Dedifferentiated amniotic fluid mesenchymal stem cell (primary cell): ENCODE results near the gene METTL9.
"Not testable (repeated sequence)": the region's sequence is repeated elsewhere in the genome, so short reads cannot be mapped to it uniquely, and the experiment has no call there.

Experiments used
- DNase-seq: peaks from one replicate; pipeline ENCODE4 v3.0.0-alpha.2; 2016; ENCODE audit errors: extremely low spot score

METTL9 gene

DNA sequence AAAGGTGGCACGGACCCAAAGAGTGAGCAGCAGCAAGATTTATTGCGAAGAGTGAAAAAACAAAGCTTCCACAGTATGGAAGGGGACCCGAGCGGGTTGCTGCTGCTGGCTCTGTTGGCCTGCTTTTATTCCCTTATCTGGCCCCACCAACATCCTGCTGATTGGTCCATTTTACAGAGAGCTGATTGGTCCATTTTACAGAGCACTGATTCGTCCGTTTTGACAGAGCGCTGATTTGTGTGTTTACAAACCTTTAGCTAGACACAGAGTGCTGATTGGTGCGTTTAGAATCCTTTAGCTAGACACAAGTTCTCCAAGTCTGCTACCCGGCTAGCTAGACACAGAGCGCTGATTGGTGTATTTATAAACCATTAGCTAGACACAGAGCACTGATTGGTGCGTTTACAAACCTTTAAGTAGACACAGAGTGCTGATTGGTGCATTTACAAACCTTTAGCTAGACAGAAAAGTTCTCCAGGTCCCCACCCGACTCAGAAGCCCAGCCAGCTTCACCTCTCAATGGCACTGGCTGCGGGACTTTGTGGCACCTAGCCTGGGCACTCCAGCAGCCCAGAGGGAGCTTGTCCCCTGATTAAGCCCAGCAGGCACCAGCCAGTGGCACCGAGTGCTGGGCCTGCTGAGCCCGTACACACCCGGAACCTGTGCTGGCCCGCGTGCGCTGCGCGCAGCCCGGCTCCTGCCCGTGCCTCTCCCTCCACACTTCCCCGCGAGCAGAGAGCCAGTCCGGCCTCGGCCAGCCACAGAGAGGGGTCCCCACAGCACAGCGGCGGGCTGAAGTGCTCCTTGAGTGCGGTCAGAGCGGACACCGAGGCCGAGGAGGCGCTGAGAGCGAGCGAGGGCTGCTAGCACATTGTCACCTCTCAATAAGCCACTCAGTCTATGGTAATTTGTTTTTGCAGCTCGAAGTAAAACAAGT, 37.9 kb downstream of the METTL9 start:
- DNase-seq = no peak

DNA sequence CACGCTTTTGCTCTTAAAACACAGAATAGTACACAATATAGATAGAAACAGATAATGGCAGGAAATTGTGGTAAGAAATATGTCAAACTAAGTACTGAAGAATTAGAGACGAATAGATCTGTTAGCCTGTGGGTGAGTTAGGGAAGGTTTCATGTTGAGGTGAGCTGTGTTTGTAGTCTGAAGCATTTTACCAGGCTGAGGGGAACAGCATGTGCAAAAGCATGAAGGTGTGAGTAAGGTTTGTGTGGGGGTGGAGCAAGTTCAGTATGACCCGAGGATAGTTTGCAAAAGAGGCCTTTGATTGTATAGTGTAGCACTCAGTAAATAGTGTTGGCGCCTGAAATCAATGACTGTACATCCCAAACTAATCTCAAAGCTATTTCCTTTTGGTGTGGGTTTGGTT, 39.2 kb downstream of the METTL9 start:
- DNase-seq = no peak

DNA sequence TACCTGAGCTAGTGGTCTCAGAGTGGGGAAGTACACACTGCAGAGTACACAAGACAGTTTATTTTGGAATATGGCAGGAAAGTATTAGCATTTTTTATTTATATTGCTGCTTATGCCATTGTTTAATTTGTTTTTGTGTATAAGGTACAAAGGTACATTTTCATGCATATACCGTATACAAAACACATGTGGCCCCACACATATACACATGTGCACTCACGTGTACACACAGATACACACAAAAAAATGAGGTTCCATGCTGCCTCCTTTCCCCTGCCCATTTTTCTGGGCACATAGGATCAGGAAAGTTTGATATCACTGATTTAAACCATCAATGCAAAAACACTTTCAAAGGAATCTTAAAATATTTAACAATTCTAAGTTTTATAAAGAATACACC, 40.1 kb downstream of the METTL9 start:
- DNase-seq = no peak

DNA sequence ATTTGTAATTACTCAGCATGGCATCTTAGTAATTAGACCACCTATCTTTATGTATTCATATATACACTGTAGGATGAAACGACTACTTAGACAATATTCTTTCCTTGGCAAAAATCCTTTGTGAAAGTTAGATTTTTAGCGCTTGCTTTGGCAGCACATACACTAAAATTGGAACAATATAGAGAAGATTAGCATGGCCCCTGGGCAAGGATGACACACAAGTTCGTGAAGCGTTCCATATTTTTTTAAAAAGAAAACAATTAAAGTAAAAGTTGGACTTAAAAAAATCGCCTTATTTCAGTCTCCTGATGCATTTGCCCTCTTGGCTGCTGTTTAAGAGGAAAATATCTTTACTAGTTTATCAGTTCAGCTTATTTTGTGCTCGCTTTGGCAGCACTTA, 42.5 kb downstream of the METTL9 start:
- DNase-seq = no peak

DNA sequence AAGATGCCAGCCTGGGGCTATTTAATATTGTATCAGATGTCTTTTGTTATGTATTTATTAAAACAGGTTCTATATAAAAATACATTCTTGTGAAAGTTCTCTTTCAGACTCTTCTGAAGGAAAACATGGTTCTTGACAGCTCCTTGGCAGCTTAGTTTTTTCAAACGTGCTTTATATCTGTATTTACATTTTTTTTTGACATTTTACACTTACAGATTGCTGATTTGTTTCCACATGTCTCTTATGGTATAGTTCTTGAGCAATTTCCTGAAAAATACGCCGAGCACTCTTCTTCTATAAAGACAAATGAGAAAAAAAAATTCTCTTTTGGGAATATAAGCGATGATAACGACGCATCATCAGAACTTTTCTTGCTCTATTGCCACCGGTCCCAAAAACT, 43.5 kb downstream of the METTL9 start:
- DNase-seq = no peak

DNA sequence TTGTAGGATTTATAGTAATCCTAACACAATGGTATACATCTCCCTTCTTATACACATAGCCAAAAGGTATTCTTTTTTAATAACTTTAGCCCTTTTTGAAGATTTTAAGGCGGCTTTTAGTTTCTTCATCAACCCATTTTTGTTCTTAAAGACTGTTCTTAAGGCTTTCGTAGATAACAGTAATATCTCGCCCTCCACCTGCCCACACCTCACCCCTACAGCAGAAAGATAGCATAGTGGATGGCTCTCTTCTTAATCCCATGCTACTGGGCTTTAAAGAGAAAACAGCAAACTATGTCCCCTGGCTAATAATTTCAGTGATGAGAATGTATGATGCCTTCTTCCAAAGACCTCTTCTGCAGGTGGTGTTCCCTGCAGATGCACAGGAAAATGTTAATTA, 44.4 kb downstream of the METTL9 start:
- no peak for DNase-seq

DNA sequence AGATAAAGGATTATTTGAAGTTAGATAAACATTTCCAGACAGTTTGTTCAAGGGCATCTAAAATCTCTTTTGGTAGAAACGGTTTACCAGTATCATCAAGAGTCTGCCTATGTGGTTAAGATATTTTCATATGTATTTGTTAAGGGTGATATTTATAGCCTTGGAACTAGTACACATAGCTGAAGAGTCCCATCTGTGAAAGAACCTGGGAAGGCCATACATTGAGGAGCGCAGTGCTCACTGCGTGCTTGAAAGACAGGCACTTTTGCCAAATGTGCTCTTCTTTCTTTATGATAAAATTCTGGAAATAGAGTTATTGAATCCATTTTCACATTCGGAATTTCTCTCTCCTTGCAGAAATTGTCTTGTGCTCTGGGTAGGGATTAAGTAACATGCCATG, 45.3 kb downstream of the METTL9 start:
- no peak for DNase-seq

DNA sequence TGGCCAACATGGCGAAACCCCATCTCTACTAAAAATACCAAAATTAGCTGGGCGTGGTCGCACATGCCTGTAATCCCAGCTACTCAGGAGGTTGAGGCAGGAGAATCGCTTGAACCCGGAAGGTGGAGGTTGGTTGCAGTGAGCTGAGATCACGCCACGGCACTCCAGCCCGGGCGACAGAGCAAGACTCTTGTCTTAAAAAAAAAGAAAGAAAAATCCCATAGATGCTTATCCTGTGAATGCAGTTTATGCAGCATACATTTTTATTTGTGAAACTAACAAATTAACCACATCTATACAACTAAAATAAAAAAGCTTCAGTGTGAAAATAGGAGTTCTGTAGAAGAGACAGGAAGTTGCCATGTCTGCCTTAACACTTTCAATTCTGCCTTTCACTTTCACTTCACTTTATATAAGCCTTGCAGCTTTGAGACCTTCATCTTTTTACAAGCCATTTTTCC, 45.9 kb downstream of the METTL9 start:
- no peak for DNase-seq

DNA sequence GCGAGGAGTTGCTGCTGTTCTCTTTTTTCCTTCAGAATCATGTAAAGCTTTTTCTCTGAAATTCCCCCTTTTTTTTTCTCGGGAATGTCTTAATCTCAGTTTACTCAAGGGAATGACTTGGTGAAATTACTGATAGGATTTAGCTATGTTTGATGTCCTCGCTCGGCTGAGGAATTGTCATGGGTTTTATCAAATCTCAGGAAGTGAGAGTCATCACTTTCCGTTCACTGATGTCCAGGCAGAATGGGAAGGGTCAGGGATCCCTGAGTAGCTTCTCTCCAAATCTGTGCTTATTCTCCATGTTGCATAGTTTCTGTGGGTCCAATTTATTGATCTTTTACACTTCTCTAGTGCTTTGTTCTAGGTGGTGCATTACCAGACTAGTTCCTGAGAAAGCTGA, 46.7 kb downstream of the METTL9 start:
- DNase-seq = no peak

DNA sequence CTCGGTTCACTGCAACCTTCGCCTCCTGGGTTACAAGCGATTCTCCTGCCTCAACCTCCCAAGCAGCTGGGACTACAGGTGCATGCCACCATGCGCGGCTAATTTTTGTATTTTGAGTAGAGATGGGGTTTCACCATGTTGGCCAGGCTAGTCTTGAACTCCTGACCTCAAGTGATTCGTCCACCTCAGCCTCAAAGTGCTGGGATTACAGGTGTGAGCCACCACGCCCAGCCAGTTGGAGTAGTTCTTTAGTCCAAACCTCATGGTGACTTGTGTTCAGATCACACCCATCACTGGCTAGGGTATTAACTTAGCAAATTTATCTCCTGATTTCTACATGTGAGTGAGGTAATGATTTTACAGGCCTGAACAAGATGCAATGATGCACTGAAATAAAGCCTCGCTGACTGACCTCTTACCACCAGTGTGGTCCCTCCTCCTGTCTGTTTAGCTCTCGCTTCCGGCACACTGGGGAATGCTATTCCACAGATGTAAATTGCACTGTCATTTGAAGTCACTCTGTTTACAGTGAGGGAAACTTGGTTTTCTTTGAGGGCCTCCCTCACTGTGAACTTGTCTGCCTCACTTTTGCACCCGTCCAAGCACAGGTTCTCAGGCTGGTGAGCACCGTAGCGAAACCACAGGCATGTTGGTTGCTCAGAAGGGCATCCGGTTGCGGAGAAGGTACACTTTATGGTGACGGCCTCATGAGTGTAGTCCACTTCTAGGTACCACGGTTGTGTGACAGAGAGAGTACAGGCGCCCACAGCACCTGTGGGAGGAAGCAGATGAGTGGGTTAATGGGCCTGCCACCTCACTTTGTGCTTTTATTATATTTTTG, 47.6 kb downstream of the METTL9 start:
- DNase-seq = no peak

DNA sequence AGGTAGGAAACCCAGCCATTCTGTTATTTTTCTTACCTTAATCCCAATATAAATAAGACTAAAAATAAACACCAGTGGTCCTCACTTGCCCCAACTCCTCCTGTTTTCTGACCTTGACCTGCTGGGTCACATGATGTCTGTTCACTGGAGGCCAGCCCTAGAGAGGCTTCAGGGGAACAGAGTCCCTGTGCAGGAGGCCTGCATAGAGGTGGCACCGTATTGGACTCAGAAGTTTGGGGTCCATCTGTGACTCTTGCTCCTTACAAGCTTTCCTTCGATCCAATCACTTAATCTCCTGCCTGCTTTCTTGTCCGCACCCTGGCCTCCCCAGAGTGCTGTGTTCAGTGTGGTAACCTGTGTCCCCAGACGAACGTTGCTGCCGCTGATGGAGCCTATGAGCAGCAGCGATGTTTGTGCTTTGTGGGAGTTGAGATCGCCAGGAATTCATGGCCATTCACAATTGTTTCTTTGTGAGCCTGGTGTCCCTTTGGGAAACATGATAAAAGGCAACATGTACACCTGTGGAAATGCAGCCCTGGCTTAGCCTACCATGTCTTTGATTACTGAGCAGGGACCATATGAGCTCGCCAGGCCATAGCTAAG, 48.3 kb downstream of the METTL9 start:
- DNase-seq = no peak

DNA sequence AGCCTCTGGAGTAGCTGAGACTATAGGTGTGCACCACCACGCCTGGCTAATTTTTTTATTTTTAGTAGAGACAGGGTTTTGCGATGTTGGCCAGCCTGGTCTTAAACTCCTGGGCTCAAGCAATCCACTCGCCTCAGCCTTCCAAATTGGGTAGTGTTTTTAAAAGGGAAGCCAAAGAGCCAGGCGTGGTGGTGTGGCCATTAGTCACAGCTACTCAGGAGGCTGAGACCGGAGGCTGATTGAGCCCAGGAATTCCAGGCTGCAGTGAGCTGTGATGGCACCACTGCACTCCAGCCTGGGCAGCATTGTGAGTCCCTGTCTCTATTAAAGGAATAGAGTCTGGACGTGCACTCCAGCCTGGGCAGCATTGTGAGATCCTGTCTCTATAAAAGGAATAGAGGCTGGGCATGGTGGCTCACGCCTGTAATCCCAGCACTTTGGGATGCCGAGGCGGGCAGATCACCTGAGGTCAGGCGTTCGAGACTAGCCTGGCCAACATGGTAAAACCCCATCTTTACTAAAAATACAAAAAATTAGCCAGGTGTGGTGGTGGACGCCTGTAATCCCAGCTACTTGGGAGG, 50.5 kb downstream of the METTL9 start:
- not testable (repeated sequence) for DNase-seq

DNA sequence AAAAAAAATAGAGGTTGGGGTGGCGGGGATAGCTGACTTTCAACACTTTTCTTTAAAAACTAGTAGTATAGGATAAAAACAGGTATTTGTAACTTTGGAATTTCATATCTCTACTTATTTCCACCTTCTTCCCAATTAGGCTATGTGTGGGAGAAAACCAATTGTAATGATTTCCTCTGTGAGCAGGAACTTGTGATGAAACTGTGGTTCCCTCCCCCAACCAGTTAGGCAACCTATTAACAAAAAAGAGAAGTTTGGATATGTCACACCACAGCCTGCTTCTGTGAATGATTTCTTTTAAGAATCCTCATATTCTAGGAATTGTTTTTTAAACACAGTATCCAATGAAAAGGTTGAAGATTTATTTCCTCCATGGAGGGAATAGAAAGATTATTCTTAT, 51.1 kb downstream of the METTL9 start:
- no peak for DNase-seq

DNA sequence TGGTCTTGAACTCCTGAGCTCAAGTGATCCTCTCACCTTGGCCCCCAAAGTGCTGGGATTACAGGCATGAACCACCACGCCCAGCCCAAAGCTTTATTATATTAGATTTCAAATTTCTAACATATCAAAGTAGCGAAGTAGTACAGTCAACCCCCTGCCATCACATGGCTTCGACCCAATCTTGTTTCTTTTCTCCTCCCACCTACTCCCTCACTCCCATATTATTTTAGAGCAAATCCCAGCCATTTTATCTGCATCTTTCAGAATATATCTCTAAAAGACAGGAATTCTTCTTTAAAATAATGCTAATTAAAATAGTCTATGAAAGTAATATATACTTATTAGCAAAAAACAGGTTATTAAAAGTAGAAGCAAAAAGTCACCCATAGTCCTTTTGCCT, 52.1 kb downstream of the METTL9 start:
- no peak for DNase-seq

DNA sequence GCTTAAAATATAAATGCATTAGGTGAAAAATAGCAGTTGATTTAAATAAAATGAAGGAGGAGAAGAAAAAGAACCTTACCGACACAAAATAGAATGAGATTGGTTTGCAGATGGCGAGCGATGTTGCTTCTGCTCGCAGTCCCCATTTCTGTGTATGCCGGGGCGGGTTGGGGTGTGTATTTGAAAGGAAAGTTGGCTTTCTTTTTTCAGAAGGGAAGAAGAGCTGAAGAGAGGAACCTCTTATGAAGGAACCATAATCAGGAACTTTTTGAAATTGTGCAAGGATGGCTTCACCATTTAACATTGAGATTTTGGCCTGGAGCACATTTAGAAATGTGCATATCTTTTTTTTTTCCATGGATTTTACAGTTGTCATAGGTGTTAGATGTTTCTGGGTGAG, 53.1 kb downstream of the METTL9 start, which contains the start of gene IGSF6:
IGSF6 (minus strand) TSS at position 156 of the 400 bp plus-strand sequence; CDS start at position 146, 10 bp downstream.
- no peak for DNase-seq

DNA sequence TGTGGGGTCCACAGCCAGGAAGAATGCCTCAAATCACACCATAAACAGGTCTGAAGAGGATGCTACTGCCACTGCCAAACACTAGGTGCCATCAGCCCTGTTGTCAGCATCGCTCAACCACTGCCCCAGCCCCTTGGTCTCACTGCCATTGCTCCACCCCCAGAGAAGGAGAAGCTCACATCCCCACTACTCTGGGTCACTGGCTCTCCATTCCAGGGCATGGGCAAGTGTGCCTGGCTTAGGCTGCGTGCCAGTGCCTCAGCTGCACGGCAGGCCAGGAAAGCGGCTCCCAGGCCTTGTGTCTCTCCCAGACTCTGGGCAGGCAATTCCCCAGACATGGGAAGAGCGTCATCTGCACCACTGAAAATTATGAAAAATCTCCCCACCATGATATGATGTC, 54.2 kb downstream of the METTL9 start:
- DNase-seq = no peak

DNA sequence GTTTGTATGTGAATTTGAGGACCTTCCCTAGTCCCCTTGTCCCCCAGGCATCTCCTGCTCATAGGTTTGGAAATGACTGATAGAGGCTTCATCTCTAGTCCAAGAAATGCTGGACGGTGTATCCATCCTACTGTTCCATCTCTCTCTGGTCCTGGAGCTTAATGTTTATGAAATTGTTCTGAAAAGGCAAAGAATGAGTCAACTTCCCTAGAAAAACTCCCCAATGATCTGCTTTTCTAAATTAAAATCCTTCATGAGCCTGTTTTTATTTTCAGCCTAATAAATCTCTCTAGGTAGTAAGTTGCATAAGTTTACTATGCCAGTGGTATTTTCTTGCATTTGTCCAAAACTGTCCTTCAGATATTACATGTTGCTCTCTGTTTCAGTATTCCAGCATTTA, 55.1 kb downstream of the METTL9 start:
- no peak for DNase-seq

DNA sequence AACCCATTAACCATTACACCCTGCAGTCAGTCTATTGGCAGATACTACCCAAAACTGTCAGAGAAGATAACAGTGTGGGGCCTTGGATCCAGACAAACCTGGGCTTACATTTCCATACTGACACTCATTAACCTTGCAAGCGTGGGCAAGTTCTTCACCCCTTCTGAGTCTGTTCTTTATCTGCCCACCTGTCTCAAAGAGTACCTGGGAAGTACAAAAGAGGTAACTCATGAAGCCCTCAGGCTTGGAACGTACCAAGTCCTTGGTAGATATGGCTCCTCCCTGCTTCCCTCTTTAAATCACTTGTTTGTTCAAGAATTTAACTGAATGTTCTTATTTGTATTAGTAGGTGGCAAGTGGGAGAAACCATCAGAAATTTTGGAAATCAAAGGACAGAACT, 55.5 kb downstream of the METTL9 start:
- DNase-seq = no peak

DNA sequence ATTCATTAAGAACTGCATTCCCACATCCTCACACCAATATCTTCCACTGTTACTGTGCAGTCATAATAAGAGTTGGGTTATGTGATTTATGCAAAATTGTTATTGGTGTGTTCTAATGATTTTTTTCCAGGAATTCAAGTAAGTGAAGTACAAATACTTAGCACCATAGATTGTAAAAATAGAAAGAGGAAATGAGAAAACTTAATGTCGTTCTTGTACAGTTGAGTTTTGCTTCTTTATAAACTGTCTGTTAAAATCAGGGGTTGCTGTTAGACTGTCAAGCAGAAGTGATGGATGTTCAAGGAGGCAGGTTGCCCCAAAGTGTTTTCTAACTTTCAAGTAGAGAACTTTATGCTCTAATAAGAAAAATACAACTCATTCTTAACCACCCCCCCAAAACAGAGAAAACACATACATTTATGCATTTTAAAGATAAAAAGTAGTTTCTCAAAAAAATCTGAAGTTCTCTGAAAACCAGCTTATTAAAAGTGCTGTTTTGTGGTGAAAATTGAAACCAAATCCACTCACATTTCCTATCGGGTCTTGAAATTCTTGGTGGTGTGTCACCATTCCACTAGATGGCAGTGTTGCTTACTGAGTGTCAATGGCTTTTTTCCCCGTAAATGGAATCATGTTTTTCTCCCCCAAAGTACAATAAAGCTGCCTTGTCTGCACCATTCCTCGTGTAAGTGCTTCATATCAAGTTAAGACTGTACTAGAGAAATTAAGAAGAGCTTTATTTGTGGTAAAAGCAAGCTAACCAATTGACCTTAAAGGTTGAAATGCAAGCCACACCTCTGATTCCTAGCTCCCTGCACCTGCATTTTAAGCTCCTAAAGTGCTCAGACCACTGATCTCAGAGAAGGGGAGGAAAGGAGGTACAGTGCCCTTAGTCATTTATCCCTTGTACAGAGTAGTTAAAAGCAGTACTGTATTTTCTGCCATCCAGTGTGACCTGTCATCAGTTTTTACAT, 57.7 kb downstream of the METTL9 start:
- DNase-seq = peak; percentile 45

DNA sequence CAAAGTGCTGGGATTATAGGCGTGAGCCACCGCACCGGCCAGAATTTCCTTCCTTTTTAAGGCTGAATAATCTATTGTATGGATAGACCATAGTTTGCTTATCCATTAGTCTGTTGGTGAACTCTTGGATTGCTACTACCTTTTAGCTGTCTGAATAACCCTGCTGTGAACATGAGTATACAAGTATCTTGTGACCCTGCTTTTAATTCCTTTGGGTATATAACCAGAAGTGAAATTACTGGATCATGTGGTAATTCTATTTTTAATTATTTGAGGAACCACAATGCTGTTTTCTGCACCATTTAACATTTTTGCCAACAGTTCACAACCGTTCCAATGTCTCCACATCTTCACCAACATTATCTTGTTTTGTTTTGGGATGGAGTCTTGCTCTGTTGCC, 59.7 kb downstream of the METTL9 start:
- DNase-seq = no peak
